Measurements from ENCODE around the gene GLIPR2.
A peak's percentile ranks its signal among the peaks of the same experiment; 100 is the strongest.

Gene GLIPR2

DNA sequence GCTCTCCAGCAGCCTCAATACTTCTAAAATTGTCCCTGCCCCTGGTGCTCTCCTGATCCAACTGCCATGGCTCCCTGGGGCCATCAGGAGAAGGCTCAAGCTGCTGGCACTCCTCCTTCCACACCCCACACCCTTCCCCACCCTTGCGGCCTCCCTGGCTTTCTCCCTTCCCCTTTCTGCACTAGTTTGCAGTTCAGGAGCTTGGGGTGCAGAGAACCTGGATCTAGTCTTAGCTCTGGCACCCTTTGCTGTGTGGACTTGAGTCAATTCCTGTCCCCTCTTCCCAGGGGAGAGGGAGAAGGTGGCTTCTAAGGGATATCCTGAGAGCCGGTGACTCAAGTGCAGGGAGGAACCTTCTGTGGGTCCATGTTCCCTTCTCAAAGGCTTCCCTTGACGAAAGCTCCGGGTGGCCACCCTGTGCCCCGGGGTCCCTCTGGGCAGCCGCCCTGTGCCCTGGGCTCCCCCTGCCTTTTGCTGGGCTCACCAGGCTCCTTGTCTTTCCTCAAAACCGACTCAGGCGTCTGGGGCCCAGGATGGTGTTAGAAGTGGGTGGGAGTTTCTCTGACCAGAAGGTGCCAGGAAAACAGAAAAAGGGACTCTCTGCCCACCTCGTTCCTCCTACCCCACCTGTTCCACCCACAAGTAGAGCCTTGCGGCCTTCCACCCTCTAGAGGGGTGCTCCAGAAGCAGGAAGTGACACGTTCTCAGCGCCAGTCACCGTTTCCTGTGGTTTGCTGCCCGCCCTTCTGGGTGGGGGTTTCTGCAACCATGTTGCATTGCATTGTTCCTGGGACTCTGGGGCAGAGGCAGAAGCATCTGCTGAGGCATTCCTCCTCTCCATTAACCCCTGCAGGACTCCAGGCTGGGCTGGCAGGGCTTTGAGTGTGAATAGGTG is 15.0 kb downstream of the GLIPR2 start:
- H2AFZ ChIP-seq (ENCODE audit: low read depth, low read length), result peak overlapping the region; percentile 81
- TF ChIP-seq, protein P1, sequence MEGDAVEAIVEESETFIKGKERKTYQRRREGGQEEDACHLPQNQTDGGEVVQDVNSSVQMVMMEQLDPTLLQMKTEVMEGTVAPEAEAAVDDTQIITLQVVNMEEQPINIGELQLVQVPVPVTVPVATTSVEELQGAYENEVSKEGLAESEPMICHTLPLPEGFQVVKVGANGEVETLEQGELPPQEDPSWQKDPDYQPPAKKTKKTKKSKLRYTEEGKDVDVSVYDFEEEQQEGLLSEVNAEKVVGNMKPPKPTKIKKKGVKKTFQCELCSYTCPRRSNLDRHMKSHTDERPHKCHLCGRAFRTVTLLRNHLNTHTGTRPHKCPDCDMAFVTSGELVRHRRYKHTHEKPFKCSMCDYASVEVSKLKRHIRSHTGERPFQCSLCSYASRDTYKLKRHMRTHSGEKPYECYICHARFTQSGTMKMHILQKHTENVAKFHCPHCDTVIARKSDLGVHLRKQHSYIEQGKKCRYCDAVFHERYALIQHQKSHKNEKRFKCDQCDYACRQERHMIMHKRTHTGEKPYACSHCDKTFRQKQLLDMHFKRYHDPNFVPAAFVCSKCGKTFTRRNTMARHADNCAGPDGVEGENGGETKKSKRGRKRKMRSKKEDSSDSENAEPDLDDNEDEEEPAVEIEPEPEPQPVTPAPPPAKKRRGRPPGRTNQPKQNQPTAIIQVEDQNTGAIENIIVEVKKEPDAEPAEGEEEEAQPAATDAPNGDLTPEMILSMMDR (IDR thresholded peaks at IDR 0.05; ENCODE audit: low read depth, low read length), result no peak
- no peak for TF ChIP-seq EZH2phosphoT487 (IDR thresholded peaks at IDR 0.05; ENCODE audit: low read depth)
- peaks cover 45% of the 10 kb centered on the region for H3K4me1 ChIP-seq (ENCODE audit: low read length)
- no peaks in the 10 kb centered on the region for H3K27me3 ChIP-seq (ENCODE audit: low read depth, low read length)
- peak overlapping the region; percentile 70 for H3K9ac ChIP-seq (ENCODE audit: low read length)
- H3K4me3 ChIP-seq (ENCODE audit: low read length), result peak overlapping the region; percentile 72
- H4K20me1 ChIP-seq (ENCODE audit: insufficient read depth, low read length), result no peaks in the 10 kb centered on the region
- peak overlapping the region; percentile 37 for H3K27ac ChIP-seq (ENCODE audit: low read length)
- no peaks in the 10 kb centered on the region for H3K36me3 ChIP-seq (replicated peaks; ENCODE audit: low read depth, low read length)
- H3K9me3 ChIP-seq (ENCODE audit: insufficient read depth, low read length), result no peaks in the 10 kb centered on the region
- H3K4me2 ChIP-seq (ENCODE audit: low read length), result peak overlapping the region; percentile 70
- no peaks in the 10 kb centered on the region for H3K79me2 ChIP-seq (ENCODE audit: low read length)

GRCh38 chr9:36152741-36153438 is 16.4 kb downstream of the GLIPR2 start:
- no peak overlapping the region for H3K27ac ChIP-seq (ENCODE audit: low read length)
- H3K4me3 ChIP-seq (ENCODE audit: low read length), result no peak overlapping the region
- H4K20me1 ChIP-seq (ENCODE audit: insufficient read depth, low read length), result no peaks in the 10 kb centered on the region
- no peaks in the 10 kb centered on the region for H3K27me3 ChIP-seq (ENCODE audit: low read depth, low read length)
- H3K36me3 ChIP-seq (replicated peaks; ENCODE audit: low read depth, low read length), result no peaks in the 10 kb centered on the region
- H3K9ac ChIP-seq (ENCODE audit: low read length), result no peak overlapping the region
- no peaks in the 10 kb centered on the region for H3K9me3 ChIP-seq (ENCODE audit: insufficient read depth, low read length)
- H3K79me2 ChIP-seq (ENCODE audit: low read length), result no peaks in the 10 kb centered on the region
- no peak overlapping the region for H2AFZ ChIP-seq (ENCODE audit: low read depth, low read length)
- TF ChIP-seq, protein P1 (IDR thresholded peaks at IDR 0.05; ENCODE audit: low read depth, low read length), result no peak
- no peak for TF ChIP-seq EZH2phosphoT487 (IDR thresholded peaks at IDR 0.05; ENCODE audit: low read depth)
- H3K4me2 ChIP-seq (ENCODE audit: low read length), result peak overlapping the region; percentile 19
- H3K4me1 ChIP-seq (ENCODE audit: low read length), result peaks cover 45% of the 10 kb centered on the region

GRCh38 chr9:36153746-36154145 is 17.2 kb downstream of the GLIPR2 start:
- TF ChIP-seq, protein P1 (IDR thresholded peaks at IDR 0.05; ENCODE audit: low read depth, low read length), result no peak
- TF ChIP-seq EZH2phosphoT487 (IDR thresholded peaks at IDR 0.05; ENCODE audit: low read depth), result no peak
- Histone ChIP-seq H3K4me1 (ENCODE audit: low read length) (peaks cover 41% of the 10 kb centered on the region), H3K4me2 (ENCODE audit: low read length) (peak overlapping the region; percentile 56), H3K27me3 (ENCODE audit: low read depth, low read length) (no peaks in the 10 kb centered on the region), H3K9me3 (ENCODE audit: insufficient read depth, low read length) (no peaks in the 10 kb centered on the region), H3K4me3 (ENCODE audit: low read length) (no peak overlapping the region; the same call in 1 of the 2 replicates), H3K79me2 (ENCODE audit: low read length) (no peaks in the 10 kb centered on the region), H3K27ac (ENCODE audit: low read length) (no peak overlapping the region), H3K9ac (ENCODE audit: low read length) (no peak overlapping the region), H3K36me3 (replicated peaks; ENCODE audit: low read depth, low read length) (no peaks in the 10 kb centered on the region), H2AFZ (ENCODE audit: low read depth, low read length) (no peak overlapping the region), H4K20me1 (ENCODE audit: insufficient read depth, low read length) (no peaks in the 10 kb centered on the region)

DNA sequence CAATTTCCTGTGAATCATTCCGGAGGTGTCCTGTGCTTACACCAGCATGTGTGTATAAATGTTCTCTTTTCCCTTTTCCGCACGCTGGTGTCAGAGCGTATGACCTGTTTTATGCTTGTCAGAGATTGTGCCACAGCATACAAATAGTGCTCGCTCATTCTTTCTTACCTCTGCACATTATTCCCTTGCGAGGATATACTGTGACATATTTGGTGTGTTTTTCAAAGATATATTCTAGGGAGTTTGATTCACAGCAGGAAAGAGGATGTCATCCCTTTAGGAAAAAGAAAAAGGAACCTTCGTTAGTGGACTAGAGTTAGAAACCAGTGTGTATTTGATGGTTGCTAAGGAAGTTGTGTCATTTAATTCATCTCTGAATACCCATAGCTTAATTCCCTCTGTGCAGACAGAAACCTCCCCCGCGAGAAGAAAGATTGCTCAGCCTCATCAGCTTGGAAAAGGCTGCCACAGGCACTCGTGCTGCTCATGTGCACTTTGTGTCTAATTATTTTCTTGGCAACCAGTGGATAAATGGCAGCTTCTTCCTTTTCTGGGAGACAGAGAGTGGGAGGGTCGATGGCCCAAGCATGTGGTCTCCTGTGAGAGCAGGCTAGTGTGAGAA is 17.9 kb downstream of the GLIPR2 start:
- no peak overlapping the region for H3K9ac ChIP-seq (ENCODE audit: low read length)
- H2AFZ ChIP-seq (ENCODE audit: low read depth, low read length), result no peak overlapping the region
- peak overlapping the region; percentile 56 for H3K4me2 ChIP-seq (ENCODE audit: low read length)

More for the DNA sequence above, 17.9 kb downstream of the GLIPR2 start:
- no peaks in the 10 kb centered on the region for H3K27me3 ChIP-seq (ENCODE audit: low read depth, low read length)
- TF ChIP-seq, protein P1 (IDR thresholded peaks at IDR 0.05; ENCODE audit: low read depth, low read length), result no peak
- TF ChIP-seq EZH2phosphoT487 (IDR thresholded peaks at IDR 0.05; ENCODE audit: low read depth), result no peak
- no peaks in the 10 kb centered on the region for H3K36me3 ChIP-seq (replicated peaks; ENCODE audit: low read depth, low read length)
- no peaks in the 10 kb centered on the region for H3K9me3 ChIP-seq (ENCODE audit: insufficient read depth, low read length)
- H3K27ac ChIP-seq (ENCODE audit: low read length), result no peak overlapping the region
- H3K4me1 ChIP-seq (ENCODE audit: low read length), result peaks cover 36% of the 10 kb centered on the region
- H3K4me3 ChIP-seq (ENCODE audit: low read length), result peak overlapping the region; percentile 34
- H3K79me2 ChIP-seq (ENCODE audit: low read length), result no peaks in the 10 kb centered on the region
- H4K20me1 ChIP-seq (ENCODE audit: insufficient read depth, low read length), result no peaks in the 10 kb centered on the region
